Central memory CD8-positive, alpha-beta T cell (primary cell): ENCODE measurements around the gene DCAF17.
A peak's percentile ranks its signal among the peaks of the same experiment; 100 is the strongest.

Experiments used
- ATAC-seq: fragments of 150-1000 bp; cut with Tn5 transposase; replicated peaks from 2 replicates; pipeline ENCODE4 v1.10.0; 2022; ENCODE audit warnings: mild to moderate bottlenecking, moderate FRiP score, moderate number of reproducible peaks; ENCODE audit not compliant: poor library complexity, severe bottlenecking; ENCODE audit errors: extremely low read depth
- DNase-seq, 2 donors: peaks; one replicate each; pipeline ENCODE4 v3.0.0; 2021; ENCODE audit warnings: low spot score in 2 of 2
- H3K27ac Mint-ChIP-seq: one replicate; pipeline ENCODE4 v1.8.0; 2022; ENCODE audit warnings: low read depth, mild to moderate bottlenecking, moderate library complexity, mixed read lengths
- H3K27me3 Mint-ChIP-seq: one replicate; pipeline ENCODE4 v1.8.0; 2022; ENCODE audit warnings: mixed read lengths
- H3K36me3 Mint-ChIP-seq: one replicate; pipeline ENCODE4 v1.8.0; 2022; ENCODE audit warnings: mild to moderate bottlenecking, moderate library complexity, mixed read lengths; ENCODE audit not compliant: insufficient read depth
- H3K4me1 Mint-ChIP-seq: one replicate; pipeline ENCODE4 v1.8.0; 2022; ENCODE audit warnings: mixed read lengths
- H3K4me3 Mint-ChIP-seq: one replicate; pipeline ENCODE4 v1.8.0; 2022; ENCODE audit warnings: mild to moderate bottlenecking, moderate library complexity, mixed read lengths
- H3K9me3 Mint-ChIP-seq: one replicate; pipeline ENCODE4 v1.8.0; 2022; ENCODE audit warnings: mixed read lengths

Gene DCAF17

DNA sequence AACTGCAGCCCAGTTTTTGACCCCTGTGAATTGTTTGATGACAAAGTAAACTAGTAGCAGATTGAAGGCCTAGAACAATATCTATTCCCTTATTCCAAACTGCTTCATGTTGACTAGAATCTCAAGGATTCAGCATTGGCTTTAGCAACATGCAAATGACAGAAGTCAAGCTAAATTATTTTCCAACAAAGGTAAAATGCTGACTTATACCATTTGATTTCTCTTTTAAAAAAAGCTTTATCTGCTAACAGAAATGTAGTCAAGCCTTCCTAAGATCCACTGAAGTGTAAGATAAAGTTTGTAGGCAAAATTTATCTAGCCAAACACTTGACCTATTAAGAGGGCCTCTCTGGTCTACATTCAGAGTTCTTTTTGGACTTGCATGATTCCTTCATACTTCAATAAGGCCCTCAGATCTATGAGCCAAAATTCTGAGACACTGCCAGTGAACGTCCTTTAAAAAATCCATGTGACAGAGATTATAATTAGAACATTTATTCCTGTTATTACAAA, 78.7 kb downstream of the DCAF17 start:
- Mint-ChIP-seq H3K36me3 (no peaks in the 10 kb centered on the region), H3K9me3 (no peaks in the 10 kb centered on the region), H3K27me3 (no peaks in the 10 kb centered on the region), H3K4me1 (peaks cover 6% of the 10 kb centered on the region), H3K27ac (no peak overlapping the region), H3K4me3 (no peak overlapping the region)
- DNase-seq (no peak), ATAC-seq (no peak)

DNA sequence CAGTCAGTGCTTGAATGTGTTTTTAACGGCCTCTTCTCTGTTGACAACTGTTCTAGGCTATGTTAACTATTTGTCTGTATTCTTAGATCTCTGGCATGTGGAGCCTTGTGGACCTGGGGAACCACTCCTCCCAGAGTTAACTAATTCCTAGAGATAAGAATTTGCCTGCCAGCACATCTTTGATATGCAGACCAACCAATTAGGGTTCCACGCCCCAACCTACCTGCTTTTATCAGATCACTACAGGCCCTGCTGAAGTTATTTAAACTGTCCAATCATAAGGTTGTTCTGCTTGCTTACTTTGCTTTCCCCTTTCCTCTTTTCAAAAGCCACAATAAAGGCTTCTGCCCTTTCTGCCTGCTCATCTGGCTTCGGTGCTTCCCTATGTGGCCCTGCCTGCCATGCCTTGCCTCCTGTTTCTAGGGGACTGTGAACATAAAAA, 79.7 kb downstream of the DCAF17 start:
- Mint-ChIP-seq H3K27ac (no peak overlapping the region), H3K4me3 (no peak overlapping the region)

DNA sequence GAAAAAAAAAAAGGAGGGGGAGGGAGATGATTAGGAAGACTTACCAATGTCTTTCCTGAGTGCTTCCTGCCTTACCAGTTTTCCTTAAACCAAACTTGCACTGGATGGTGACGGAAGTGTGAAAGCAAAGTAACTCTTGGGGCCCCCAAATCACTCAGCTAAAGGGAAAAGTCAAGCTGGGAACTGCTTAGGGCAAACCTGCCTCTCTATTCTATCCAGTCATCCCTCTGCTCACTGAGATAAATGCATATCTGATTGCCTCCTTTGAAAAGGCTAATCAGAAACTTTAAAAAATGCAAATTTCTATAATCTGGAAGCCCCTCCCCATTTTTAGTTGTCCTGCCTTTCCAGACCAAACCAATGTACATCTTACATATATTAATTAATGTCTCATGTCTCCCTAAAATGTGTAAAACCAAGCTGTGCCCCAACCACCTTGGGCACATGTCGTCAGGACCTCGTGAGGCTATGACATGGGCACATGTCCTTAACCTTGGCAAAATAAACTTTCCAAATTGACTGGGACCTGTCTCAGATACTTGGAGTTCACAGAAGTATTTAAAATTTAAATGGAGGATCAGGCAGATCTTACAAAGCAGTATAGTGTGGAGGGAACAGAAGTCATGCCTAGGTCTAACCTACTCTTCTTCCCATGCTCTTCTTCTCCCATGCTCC, 81.0 kb downstream of the DCAF17 start:
- H3K27ac Mint-ChIP-seq: no peak overlapping the region
- H3K9me3 Mint-ChIP-seq: no peaks in the 10 kb centered on the region
- peaks cover under 1% of the 10 kb centered on the region for H3K4me1 Mint-ChIP-seq
- no peak overlapping the region for H3K4me3 Mint-ChIP-seq
- no peak for DNase-seq
- H3K36me3 Mint-ChIP-seq: no peaks in the 10 kb centered on the region
- peaks cover 17% of the 10 kb centered on the region for H3K27me3 Mint-ChIP-seq
- no peak for ATAC-seq

More for the DNA sequence above, 79.7 kb downstream of the DCAF17 start:
- Mint-ChIP-seq H3K9me3 (no peaks in the 10 kb centered on the region), H3K36me3 (no peaks in the 10 kb centered on the region), H3K4me1 (peaks cover 6% of the 10 kb centered on the region), H3K27me3 (peaks cover 4% of the 10 kb centered on the region)
- ATAC-seq (no peak), DNase-seq (no peak)

DNA sequence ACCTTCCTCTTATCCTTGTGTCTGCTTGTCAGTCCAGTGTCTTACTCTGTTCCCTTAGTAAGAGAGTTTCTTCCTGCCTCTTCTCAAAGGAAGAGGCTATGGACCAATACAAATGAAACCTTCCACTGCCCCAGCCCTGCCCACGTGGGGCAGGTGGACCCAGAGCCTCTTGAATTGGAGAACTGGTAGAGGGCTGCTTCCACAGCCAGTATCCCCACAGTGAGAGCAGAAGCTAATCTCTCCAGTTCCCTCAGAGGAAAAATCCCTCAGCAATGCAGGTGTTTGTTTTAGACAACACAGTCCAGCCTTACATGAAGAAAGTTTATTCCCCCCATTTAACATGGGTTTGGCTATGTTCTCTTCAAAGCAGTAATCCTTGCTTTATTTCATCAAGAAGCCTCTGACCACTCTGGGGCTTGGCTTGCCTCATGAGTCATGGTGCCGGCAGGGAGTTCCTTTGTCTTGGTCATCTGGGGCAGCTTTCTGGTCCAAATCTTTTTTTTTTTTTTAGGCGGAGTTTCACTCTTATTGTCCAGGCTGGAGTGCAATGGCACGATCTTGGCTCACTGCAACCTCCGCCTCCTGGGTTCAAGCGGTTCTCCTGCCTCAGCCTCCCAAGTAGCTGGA, 81.8 kb downstream of the DCAF17 start:
- no peak overlapping the region for H3K4me3 Mint-ChIP-seq
- DNase-seq (no peak), ATAC-seq (no peak)
- no peak overlapping the region for H3K27ac Mint-ChIP-seq
- no peaks in the 10 kb centered on the region for H3K36me3 Mint-ChIP-seq
- no peaks in the 10 kb centered on the region for H3K4me1 Mint-ChIP-seq
- no peaks in the 10 kb centered on the region for H3K9me3 Mint-ChIP-seq
- peaks cover 24% of the 10 kb centered on the region for H3K27me3 Mint-ChIP-seq

DNA sequence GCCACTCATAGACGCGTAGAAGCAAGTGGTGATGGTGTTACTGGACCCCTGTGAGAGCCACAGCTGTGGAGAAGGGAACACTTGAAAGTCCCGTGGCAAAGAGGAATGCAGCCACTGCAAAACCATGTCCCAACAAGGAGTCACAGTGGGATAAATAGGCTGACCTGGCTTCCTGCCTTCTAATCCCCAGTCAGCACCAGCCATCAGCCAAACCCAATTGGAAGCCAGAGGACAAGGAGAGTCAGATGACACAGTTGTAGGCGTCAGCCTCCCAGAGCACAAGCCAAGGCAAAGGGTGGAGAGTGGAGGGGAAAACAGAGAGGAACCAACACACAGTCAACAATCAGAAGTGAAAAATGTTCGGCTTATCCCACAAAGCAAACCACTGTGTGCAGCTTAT, 82.8 kb downstream of the DCAF17 start:
- Mint-ChIP-seq H3K27me3 (peaks cover 34% of the 10 kb centered on the region), H3K4me1 (peaks cover 2% of the 10 kb centered on the region), H3K4me3 (no peak overlapping the region), H3K9me3 (no peaks in the 10 kb centered on the region), H3K36me3 (no peaks in the 10 kb centered on the region), H3K27ac (no peak overlapping the region)
- DNase-seq: no peak
- no peak for ATAC-seq

DNA sequence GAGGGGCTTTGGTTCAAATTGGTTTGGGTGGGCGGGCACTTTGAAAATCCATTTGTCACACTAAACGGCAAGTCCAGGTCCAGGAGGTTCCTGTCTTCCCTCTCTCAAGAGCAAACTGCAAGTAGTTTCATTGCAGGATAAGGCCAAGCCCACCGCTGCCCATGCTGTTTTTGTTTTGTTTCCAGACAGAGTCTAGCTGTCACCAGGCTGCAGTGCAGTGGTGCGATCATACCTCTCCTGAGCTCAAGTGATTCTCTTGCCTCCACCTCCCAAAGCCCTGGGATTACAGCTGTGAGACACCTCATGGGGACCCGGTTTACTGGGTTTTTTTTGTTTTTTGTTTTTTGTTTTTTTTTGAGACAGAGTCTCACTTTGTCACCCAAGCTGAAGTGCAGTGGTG, 86.4 kb downstream of the DCAF17 start:
- no peaks in the 10 kb centered on the region for H3K9me3 Mint-ChIP-seq
- no peaks in the 10 kb centered on the region for H3K36me3 Mint-ChIP-seq
- H3K27me3 Mint-ChIP-seq: peaks cover 59% of the 10 kb centered on the region
- H3K27ac Mint-ChIP-seq: no peak overlapping the region
- DNase-seq (no peak), ATAC-seq (no peak)
- peaks cover 6% of the 10 kb centered on the region for H3K4me1 Mint-ChIP-seq
- H3K4me3 Mint-ChIP-seq: no peak overlapping the region

DNA sequence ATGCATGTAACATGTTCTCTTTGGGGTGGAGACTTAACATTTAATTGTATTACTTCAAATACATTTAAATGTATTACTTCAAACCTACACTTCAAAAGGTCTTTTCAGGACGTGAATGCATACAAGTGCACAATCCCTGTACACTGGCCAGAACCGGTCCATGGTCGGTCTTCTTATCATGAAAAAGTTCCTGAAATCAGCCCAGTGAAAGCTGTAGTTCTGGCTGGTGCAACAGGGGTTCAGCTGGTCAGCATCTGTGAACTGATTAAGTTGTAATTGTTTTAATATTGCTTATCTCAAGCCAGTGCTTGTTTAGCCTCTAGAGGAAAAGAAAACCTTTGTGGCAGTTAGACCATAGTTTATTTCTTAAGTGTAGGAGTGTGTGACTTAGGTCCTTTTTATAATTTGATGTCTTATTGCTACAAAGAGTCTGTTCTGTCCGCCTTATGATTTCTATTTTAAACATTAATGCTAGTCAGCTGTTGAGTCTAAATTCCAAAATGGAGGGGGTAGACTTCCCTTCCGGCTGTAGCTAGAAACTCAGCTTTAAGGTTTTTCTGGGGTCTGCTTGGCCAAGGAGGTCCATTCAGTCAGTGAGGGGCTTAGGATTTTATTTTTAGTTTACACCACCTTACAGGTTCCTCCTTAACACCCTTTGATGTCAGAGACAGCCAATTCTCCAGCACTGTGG, 87.5 kb downstream of the DCAF17 start:
- Mint-ChIP-seq H3K27me3 (peaks cover 62% of the 10 kb centered on the region), H3K4me3 (peak overlapping the region; percentile 71), H3K27ac (no peak overlapping the region), H3K36me3 (no peaks in the 10 kb centered on the region), H3K9me3 (no peaks in the 10 kb centered on the region), H3K4me1 (peaks cover 6% of the 10 kb centered on the region)
- ATAC-seq: no peak
- DNase-seq: no peak

DNA sequence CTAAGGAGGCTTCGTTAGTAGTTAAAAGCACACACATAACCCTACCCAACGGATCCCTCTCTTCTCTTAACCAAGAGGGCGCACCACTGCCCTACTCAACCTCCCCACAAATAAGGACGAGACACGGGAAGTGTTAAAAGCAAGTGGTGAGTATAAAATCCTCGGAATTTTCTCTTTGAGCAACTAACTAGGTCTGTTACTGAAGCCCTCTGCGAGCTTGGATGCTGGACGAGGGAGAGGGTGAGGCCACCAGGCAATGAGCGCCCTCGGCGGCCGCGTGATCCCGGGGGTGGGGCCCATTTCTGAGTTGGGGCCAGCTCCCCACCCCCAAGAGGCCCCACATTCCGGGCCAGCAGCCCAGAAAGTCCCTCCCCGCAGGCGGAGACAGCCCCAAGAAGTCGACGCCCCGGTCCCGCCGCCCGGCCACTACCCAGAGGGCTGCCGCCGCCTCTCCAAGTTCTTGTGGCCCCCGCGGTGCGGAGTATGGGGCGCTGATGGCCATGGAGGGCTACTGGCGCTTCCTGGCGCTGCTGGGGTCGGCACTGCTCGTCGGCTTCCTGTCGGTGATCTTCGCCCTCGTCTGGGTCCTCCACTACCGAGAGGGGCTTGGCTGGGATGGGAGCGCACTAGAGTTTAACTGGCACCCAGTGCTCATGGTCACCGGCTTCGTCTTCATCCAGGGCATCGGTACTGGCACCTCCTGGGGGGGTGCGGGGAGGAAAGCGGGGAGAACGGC, 88.2 kb downstream of the DCAF17 start, which contains the start of gene CYBRD1:
TSS of gene CYBRD1 (plus strand) at position 423 of the 736 bp plus-strand sequence. CDS start at position 495, 72 bp downstream.
- ATAC-seq (no peak), DNase-seq (no peak)
- Mint-ChIP-seq H3K4me3 (peak within 1 kb of the TSS; percentile 71), H3K36me3 (no peaks in the 10 kb centered on the region), H3K9me3 (no peaks in the 10 kb centered on the region), H3K27ac (no peak within 1 kb of the TSS), H3K4me1 (peaks cover 6% of the 10 kb centered on the region), H3K27me3 (peaks cover 64% of the 10 kb centered on the region)

DNA sequence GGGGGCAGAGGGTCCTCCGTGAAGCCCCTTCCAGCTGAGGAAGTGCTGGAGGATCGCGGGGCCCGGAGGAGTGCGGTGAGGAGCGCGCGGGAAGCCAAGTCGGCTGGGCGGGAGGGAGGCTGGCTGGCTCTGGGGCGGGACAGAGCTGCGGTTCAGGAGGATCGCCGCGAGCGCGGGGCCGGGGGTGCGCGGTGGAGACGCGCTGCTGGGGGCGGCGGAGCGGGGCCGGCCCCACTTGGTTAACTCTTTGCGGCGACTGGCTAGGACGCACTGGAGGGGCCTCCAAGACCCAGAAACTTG, 88.7 kb downstream of the DCAF17 start:
- Mint-ChIP-seq H3K27me3 (peaks cover 69% of the 10 kb centered on the region), H3K4me3 (peak overlapping the region; percentile 71), H3K4me1 (peaks cover 6% of the 10 kb centered on the region), H3K9me3 (no peaks in the 10 kb centered on the region), H3K36me3 (no peaks in the 10 kb centered on the region), H3K27ac (no peak overlapping the region)
- DNase-seq: no peak
- no peak for ATAC-seq

DNA sequence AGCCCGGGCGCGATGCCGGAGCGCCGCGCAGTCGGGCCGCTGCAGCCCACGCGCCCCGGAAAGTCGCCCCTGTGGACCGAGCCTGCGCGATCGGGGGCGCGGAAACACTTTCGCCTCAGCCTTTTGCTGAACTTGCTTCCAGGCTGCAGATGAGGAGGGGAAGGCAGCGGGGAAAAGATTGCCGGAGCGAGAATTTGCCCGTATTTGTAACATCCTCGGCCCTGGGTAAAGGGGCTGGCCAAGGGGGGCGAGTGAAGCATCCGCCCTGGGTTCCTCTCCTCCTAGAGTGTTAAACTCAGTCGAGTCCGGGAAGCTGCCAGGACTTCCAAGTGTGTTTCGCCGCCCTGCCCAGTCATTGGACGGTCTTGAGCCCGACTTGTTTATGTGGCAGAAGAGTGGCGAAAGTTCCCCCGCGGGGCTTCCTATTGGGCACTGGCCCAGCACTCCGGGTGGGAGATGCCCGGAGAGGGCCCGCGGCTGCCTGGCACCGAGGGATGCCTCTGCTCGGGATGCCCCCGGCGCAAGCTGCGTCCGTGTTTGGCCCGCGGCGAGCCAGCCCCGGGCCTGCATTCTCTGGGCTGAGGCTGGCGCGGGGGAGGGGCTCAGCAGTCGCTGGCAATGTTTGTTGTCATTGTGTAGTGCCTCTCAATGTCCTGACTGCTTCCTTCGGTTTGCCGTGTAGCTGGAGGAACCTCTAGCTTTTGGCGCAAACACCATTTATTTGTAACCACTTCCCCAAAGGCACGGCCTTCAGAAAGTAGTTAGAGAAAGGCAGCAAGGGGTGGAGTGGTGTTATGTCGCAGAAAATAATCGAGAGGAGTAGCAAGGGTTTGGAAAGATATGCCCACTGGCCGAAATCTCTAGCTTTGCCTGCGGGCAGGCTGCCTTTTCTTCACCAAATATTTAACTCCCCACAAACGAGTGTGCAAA, 89.3 kb downstream of the DCAF17 start:
- Mint-ChIP-seq H3K9me3 (no peaks in the 10 kb centered on the region), H3K4me1 (peaks cover 6% of the 10 kb centered on the region), H3K27me3 (peaks cover 75% of the 10 kb centered on the region), H3K36me3 (no peaks in the 10 kb centered on the region), H3K4me3 (peak overlapping the region; percentile 71), H3K27ac (no peak overlapping the region)
- ATAC-seq: peak; percentile 32
- no peak for DNase-seq

DNA sequence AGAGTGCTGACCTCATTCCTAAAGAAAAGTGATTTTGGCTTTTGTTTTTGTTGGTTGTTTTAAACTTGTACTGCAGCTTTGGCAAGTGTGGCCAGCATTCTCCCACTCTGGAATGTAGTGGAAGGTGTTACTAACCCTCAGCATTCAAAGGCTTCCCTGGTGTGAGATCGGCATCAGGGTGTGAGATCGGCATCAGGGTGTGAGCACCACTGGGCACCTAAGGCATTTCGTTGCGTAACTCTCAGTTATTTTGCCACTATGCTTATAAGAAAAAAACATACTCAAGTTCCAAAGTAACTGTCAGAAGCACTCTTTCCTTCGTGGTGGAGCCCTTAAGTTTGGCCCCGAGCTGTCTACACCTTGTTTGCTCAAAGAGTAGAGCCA, 90.0 kb downstream of the DCAF17 start:
- ATAC-seq (no peak), DNase-seq (no peak)
- Mint-ChIP-seq H3K27me3 (peaks cover 75% of the 10 kb centered on the region), H3K36me3 (no peaks in the 10 kb centered on the region), H3K4me3 (no peak overlapping the region), H3K4me1 (peaks cover 6% of the 10 kb centered on the region), H3K27ac (no peak overlapping the region), H3K9me3 (no peaks in the 10 kb centered on the region)

DNA sequence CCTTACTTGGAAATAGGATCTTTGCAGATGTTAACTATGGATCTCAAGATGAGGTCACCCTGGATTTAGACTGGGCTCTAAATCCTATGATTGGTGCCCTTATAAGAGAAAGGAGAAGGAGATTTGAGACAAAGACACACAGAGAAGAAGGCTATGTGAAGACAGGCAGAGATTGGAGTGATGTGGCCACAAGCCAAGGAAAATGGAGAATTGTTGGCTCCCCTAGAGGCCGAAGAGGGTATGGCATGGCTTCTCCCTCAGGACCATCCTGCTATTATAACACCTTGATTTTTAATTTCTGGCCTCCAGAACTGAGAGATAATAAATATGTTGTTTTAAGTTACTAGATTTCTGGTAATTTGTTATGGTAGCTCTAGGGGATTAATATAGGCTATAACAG, 95.9 kb downstream of the DCAF17 start:
- DNase-seq (no peak), ATAC-seq (no peak)
- Mint-ChIP-seq H3K4me3 (no peak overlapping the region), H3K36me3 (no peaks in the 10 kb centered on the region), H3K27ac (no peak overlapping the region), H3K27me3 (peaks cover 59% of the 10 kb centered on the region), H3K9me3 (peaks cover 6% of the 10 kb centered on the region), H3K4me1 (no peaks in the 10 kb centered on the region)
